Measurements from ENCODE around the gene FOXO1. TPM values are rescaled to one million over a fixed set of nuclear protein-coding genes. Genes with fewer than 3 reads are reported as not detected.

Gene FOXO1
- total and polyA plus RNA-seq, 2 of the 13 experiments (the other 11 are each of a cell fraction or from before 2014, with no cell fraction given): 8.1 to 13.1 TPM

DNA sequence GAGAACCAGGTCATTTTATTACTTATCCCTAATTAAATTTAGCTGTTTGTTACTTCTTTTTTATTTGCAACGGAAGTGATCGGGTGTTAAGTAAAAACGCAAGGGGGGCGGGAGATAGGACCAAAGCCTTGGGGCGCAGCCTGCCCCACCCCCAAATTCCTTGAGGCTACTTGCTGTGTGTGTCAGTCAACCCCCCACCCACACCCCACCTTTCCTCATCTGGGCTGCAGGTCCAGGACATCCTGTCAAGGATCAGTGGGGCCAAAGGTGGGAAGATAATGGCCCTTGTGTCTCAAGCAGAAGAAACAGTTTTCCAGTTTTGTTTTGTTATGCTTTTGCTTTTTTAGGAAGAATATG lies 1.2 kb upstream of the FOXO1 start (continued):
- TF ChIP-seq ZNF281 (CRISPR knock-in tag; IDR thresholded peaks at IDR 0.05; ENCODE audit: borderline replicate concordance) (0 out of 2 replicates have a peak, but pooled peaks have one; percentile 17), RAD21 (CRISPR knock-in tag; IDR thresholded peaks at IDR 0.05) (no peak), ZNF615 (CRISPR knock-in tag; IDR thresholded peaks at IDR 0.05; ENCODE audit: borderline replicate concordance) (no peak), PTBP1 (IDR thresholded peaks at IDR 0.05; ENCODE audit: low read depth, low read length, poor library complexity, severe bottlenecking) (no peak), ZNF773 (CRISPR knock-in tag; IDR thresholded peaks at IDR 0.05; ENCODE audit: borderline replicate concordance) (no peak)

GRCh38 chr13:40666933-40667621 lies 636 bp upstream of the FOXO1 start:
- FAIRE-seq: no peak
- Histone ChIP-seq H3K79me2 (ENCODE audit: insufficient read depth, low read length) (peaks cover 39% of the 10 kb centered on the region), H3K27me3 (ENCODE audit: control insufficient read depth in 1 of 2, insufficient read depth in 2 of 2, low read length in 2 of 2) (no peaks in the 10 kb centered on the region), H3K4me1 (ENCODE audit: insufficient read depth, low read length) (peaks cover 41% of the 10 kb centered on the region), H4K20me1 (ENCODE audit: insufficient read depth, low read length) (peaks cover 23% of the 10 kb centered on the region), H3K9ac (ENCODE audit: insufficient read depth, low read depth, low read length) (peak overlapping the region; percentile 71), H3K4me3 (replicated peaks in 1 of 3; ENCODE audit: insufficient read depth in 1 of 3, low read depth in 2 of 3, low read length in 3 of 3) (peak overlapping the region; percentile 96 to 99 (median 99)), H3K9me3 (ENCODE audit: low read length) (no peaks in the 10 kb centered on the region), H2AFZ (ENCODE audit: low read length) (no peak overlapping the region), H3K4me2 (ENCODE audit: low read depth, low read length) (peak overlapping the region; percentile 78), H3K27ac (ENCODE audit: extremely low read length, insufficient read depth, low read length) (peak overlapping the region; percentile 44), H3K36me3 (replicated peaks in 1 of 2; ENCODE audit: control insufficient read depth in 1 of 2, insufficient read depth in 2 of 2, low read length in 2 of 2) (no peaks in the 10 kb centered on the region)
- 0% methylated on average over 43 of the region's 67 CpGs for WGBS (ENCODE audit: low lambda C conversion rate)
- TSS peak; percentile 52 for BruUV-seq (replicated peaks)
- intact Hi-C loops (cut with micrococcal nuclease; ENCODE audit: unreplicated experiment) (loop anchor here (1.0 to 5.0 kb wide), 3 partner anchors 102 to 163 kb away; partner anchors contain the start of gene MRPS31), in situ Hi-C loops (cut with HindIII; ENCODE audit: extremely low pct_ligation_motif_present, low pct_unique_long_range_greater_than_20kb) (loop anchor here (5.0 to 10.0 kb wide), 2 partner anchors 105 to 332 kb away; no protein-coding TSS in a partner anchor)
- CTCF ChIA-PET (ENCODE audit: low intra/inter-chr PET ratio, low total read pairs): no interaction called here
- POLR2A ChIA-PET: no interaction called here
- DNase-seq (ENCODE audit: low spot score): peak; percentile 48
- peak; percentile 64 for ATAC-seq
- TF ChIP-seq ZBTB7B (CRISPR knock-in tag; IDR thresholded peaks at IDR 0.05) (no peak), JUNB (CRISPR knock-in tag; IDR thresholded peaks at IDR 0.05; ENCODE audit: borderline replicate concordance) (no peak), DMAP1 (CRISPR knock-in tag; IDR thresholded peaks at IDR 0.05) (0 out of 2 replicates have a peak, but pooled peaks have one; percentile 9), ZNF607 (CRISPR knock-in tag; IDR thresholded peaks at IDR 0.05; ENCODE audit: borderline replicate concordance) (no peak), SIN3A (IDR thresholded peaks at IDR 0.05; ENCODE audit: borderline replicate concordance, low read depth, low read length) (peak; percentile 32; the same call in 1 of the 2 replicates), FOXO1 (CRISPR knock-in tag; IDR thresholded peaks at IDR 0.05) (peak; percentile 13; the same call in 1 of the 2 replicates), ZNF362 (CRISPR knock-in tag; IDR thresholded peaks at IDR 0.05; ENCODE audit: borderline replicate concordance) (no peak), EP300 (IDR thresholded peaks at IDR 0.05; ENCODE audit: low read depth in 2 of 2, low read length in 2 of 2) (no peak), EP300 (CRISPR knock-in tag; IDR thresholded peaks at IDR 0.05; ENCODE audit: borderline replicate concordance) (no peak), RBM22 (optimal IDR thresholded peaks at IDR 0.05; ENCODE audit: low read length) (no peak)
